ENCODE results near the gene DBNDD1.

Gene DBNDD1

DNA sequence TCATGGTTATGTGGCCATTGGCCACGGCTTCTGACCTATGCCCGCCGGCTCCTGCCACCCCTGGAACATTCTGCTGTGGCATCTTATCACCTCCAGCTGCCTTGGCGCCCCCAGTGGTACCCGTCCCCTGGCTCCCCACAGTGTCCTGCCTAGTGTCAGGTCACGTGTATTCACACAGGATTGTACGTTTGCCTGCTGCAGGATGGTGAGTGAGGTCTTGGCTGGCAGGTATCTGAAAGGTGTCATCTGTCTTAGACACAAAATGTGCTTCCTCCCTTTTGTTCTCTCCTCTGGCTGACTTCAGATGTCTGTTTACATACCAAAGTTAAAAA is 24.9 kb downstream of the DBNDD1 start:
- TF ChIP-seq YY1 (IDR thresholded peaks at IDR 0.05; ENCODE audit: insufficient read depth, insufficient read length) (no peak), SUZ12 (IDR thresholded peaks at IDR 0.05; ENCODE audit: extremely low read depth, insufficient read depth, insufficient read length) (no peak), ZNF274 (IDR thresholded peaks at IDR 0.05; ENCODE audit: low read depth, low read length) (no peak)
- peaks cover 67% of the 10 kb centered on the region for H3K9me3 ChIP-seq (ENCODE audit: insufficient read depth, low read length)
- no peak for DNase-seq (ENCODE audit: low read depth, low spot score)
- no peaks in the 10 kb centered on the region for H3K4me1 ChIP-seq (ENCODE audit: insufficient read depth, insufficient read length)
- no peak overlapping the region for H3K4me3 ChIP-seq (ENCODE audit: insufficient read length, low read depth)
- H3K36me3 ChIP-seq (ENCODE audit: insufficient read depth, insufficient read length, low read length) = peaks cover 92% of the 10 kb centered on the region
- no peaks in the 10 kb centered on the region for H3K27me3 ChIP-seq (ENCODE audit: insufficient read depth, insufficient read length)
- H3K9ac ChIP-seq (ENCODE audit: insufficient read length, low read depth) = no peak overlapping the region

DNA sequence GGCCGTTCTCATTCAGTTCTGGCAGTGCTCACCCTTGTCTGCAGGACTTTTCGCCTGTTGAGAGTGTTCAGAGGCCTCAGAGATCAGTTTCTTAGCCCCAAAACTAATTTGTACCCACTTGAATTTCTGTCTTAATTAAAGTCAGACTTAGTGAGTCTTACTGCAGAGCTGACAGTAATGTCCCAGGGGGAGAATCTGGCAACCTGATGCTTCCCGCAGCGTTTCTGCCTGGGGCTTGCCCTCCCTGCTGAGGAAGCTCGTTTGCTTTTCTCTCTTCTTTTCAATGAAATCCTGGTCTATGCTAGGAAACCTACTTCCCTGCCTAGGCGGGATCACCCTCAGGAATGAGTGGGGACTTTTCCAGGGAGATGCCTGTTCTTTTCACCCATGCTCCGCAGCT is 25.3 kb downstream of the DBNDD1 start:
- Histone ChIP-seq H3K9me3 (ENCODE audit: insufficient read depth, low read length) (peaks cover 67% of the 10 kb centered on the region), H3K4me3 (ENCODE audit: insufficient read length, low read depth) (no peak overlapping the region), H3K36me3 (ENCODE audit: insufficient read depth, insufficient read length, low read length) (peaks cover 92% of the 10 kb centered on the region), H3K27me3 (ENCODE audit: insufficient read depth, insufficient read length) (no peaks in the 10 kb centered on the region), H3K9ac (ENCODE audit: insufficient read length, low read depth) (no peak overlapping the region), H3K4me1 (ENCODE audit: insufficient read depth, insufficient read length) (no peaks in the 10 kb centered on the region)
- TF ChIP-seq SUZ12 (IDR thresholded peaks at IDR 0.05; ENCODE audit: extremely low read depth, insufficient read depth, insufficient read length) (no peak), ZNF274 (IDR thresholded peaks at IDR 0.05; ENCODE audit: low read depth, low read length) (no peak), YY1 (IDR thresholded peaks at IDR 0.05; ENCODE audit: insufficient read depth, insufficient read length) (no peak)
- no peak for DNase-seq (ENCODE audit: low read depth, low spot score)

DNA sequence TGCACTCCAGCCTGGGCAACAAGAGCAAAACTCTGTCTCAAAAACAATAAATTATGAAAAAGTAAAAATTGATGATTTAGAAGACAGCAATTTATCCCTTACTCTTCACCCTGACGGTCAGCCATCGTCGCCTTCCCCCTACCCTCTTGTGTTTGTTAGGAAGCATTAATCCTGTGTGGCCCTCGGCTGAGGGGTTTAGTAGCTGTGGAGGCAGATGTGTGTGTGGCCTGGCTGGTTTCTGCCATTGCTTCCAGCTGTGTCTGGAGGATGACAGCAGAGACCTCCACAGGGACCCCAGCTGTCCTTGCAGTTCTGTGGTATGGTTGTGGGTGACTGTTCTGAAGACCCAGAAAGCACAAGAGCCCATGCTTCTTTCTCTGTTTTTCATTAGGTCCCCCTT is 25.9 kb downstream of the DBNDD1 start:
- TF ChIP-seq SUZ12 (IDR thresholded peaks at IDR 0.05; ENCODE audit: extremely low read depth, insufficient read depth, insufficient read length) = no peak
- TF ChIP-seq YY1 (IDR thresholded peaks at IDR 0.05; ENCODE audit: insufficient read depth, insufficient read length) = no peak
- TF ChIP-seq ZNF274 (IDR thresholded peaks at IDR 0.05; ENCODE audit: low read depth, low read length) = no peak
- Histone ChIP-seq H3K4me3 (ENCODE audit: insufficient read length, low read depth) (no peak overlapping the region), H3K27me3 (ENCODE audit: insufficient read depth, insufficient read length) (no peaks in the 10 kb centered on the region), H3K36me3 (ENCODE audit: insufficient read depth, insufficient read length, low read length) (peaks cover 92% of the 10 kb centered on the region), H3K4me1 (ENCODE audit: insufficient read depth, insufficient read length) (no peaks in the 10 kb centered on the region), H3K9me3 (ENCODE audit: insufficient read depth, low read length) (peaks cover 67% of the 10 kb centered on the region), H3K9ac (ENCODE audit: insufficient read length, low read depth) (no peak overlapping the region)
- DNase-seq (ENCODE audit: low read depth, low spot score) = no peak

DNA sequence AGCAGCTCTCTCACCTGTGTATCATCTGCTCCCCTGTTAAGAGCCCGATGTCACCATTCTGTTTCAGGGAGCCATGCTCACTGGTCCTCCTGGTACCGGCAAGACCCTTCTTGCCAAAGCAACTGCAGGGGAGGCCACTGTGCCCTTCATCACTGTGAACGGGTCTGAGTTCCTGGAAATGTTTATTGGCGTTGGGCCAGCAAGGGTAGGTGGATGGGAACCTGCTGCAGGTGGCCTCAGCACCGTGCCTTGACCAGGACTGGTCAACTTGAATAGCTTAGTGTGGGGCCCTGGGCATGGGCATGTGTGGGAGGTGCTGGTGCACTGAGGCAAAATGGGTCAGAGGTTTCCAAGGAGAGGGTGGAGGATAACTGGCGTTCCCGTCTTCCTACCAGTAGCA is 28.5 kb downstream of the DBNDD1 start:
- peaks cover 57% of the 10 kb centered on the region for H3K9me3 ChIP-seq (ENCODE audit: insufficient read depth, low read length)
- no peak overlapping the region for H3K4me3 ChIP-seq (ENCODE audit: insufficient read length, low read depth)
- TF ChIP-seq YY1 (IDR thresholded peaks at IDR 0.05; ENCODE audit: insufficient read depth, insufficient read length) (no peak), SUZ12 (IDR thresholded peaks at IDR 0.05; ENCODE audit: extremely low read depth, insufficient read depth, insufficient read length) (no peak), ZNF274 (IDR thresholded peaks at IDR 0.05; ENCODE audit: low read depth, low read length) (no peak)
- no peak overlapping the region for H3K9ac ChIP-seq (ENCODE audit: insufficient read length, low read depth)
- H3K36me3 ChIP-seq (ENCODE audit: insufficient read depth, insufficient read length, low read length) = peaks cover 93% of the 10 kb centered on the region
- DNase-seq (ENCODE audit: low read depth, low spot score) = no peak
- H3K4me1 ChIP-seq (ENCODE audit: insufficient read depth, insufficient read length) = no peaks in the 10 kb centered on the region
- no peaks in the 10 kb centered on the region for H3K27me3 ChIP-seq (ENCODE audit: insufficient read depth, insufficient read length)

DNA sequence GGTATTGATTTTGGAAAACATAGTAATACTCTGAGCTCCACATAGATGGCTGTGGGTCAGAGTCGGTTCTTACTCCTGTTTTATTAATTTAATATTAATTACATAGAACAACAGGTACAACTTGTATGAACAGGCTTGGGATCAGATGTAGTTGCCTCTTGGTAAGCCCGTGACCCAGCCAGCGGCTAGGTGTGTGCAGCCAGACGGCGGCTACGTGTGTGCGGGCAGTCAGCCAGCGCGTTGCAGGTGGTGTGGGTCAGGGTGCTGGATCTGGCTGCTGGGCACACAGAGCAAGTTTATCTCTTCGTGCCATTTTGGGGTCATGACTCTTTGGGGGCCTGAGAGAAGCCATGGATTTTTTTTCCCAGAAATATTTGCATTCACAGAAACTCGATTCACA is 30.3 kb downstream of the DBNDD1 start:
- DNase-seq (ENCODE audit: low read depth, low spot score) = no peak
- Histone ChIP-seq H3K9ac (ENCODE audit: insufficient read length, low read depth) (no peak overlapping the region), H3K36me3 (ENCODE audit: insufficient read depth, insufficient read length, low read length) (peaks cover 89% of the 10 kb centered on the region)

DNA sequence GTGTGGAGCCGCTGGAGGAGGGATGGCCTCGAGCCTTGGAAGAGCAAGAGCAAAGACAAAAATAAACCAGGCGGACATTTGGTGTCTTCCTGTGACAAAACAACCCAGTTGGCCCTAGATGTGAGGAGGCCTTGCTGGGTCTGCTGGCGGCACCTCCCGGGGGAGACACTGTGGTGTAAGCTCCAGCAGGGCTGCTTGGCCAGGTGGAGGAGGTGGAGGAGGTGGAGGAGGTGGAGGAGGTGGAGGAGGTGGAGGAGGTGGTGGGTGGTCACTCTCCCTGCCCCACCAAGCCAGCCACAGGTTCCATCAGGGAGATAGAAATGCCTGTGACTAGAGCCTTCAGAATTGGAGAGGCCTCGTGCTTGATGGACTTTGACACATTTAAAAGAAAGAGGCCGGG is 32.1 kb downstream of the DBNDD1 start:
- H3K9me3 ChIP-seq (ENCODE audit: insufficient read depth, low read length) = peaks cover 20% of the 10 kb centered on the region; the same call in 1 of the 2 replicates
- H3K27me3 ChIP-seq (ENCODE audit: insufficient read depth, insufficient read length) = no peaks in the 10 kb centered on the region
- no peaks in the 10 kb centered on the region for H3K4me1 ChIP-seq (ENCODE audit: insufficient read depth, insufficient read length)
- H3K36me3 ChIP-seq (ENCODE audit: insufficient read depth, insufficient read length, low read length) = peaks cover 88% of the 10 kb centered on the region
- TF ChIP-seq ZNF274 (IDR thresholded peaks at IDR 0.05; ENCODE audit: low read depth, low read length) = no peak
- TF ChIP-seq SUZ12 (IDR thresholded peaks at IDR 0.05; ENCODE audit: extremely low read depth, insufficient read depth, insufficient read length) = no peak
- no peak for TF ChIP-seq YY1 (IDR thresholded peaks at IDR 0.05; ENCODE audit: insufficient read depth, insufficient read length)
- no peak overlapping the region for H3K9ac ChIP-seq (ENCODE audit: insufficient read length, low read depth)
- DNase-seq (ENCODE audit: low read depth, low spot score) = no peak
- no peak overlapping the region for H3K4me3 ChIP-seq (ENCODE audit: insufficient read length, low read depth)

More for the DNA sequence above, 30.3 kb downstream of the DBNDD1 start:
- peaks cover 38% of the 10 kb centered on the region for H3K9me3 ChIP-seq (ENCODE audit: insufficient read depth, low read length)
- no peaks in the 10 kb centered on the region for H3K27me3 ChIP-seq (ENCODE audit: insufficient read depth, insufficient read length)
- H3K4me3 ChIP-seq (ENCODE audit: insufficient read length, low read depth) = no peak overlapping the region
- TF ChIP-seq SUZ12 (IDR thresholded peaks at IDR 0.05; ENCODE audit: extremely low read depth, insufficient read depth, insufficient read length) = no peak
- no peak for TF ChIP-seq ZNF274 (IDR thresholded peaks at IDR 0.05; ENCODE audit: low read depth, low read length)
- no peak for TF ChIP-seq YY1 (IDR thresholded peaks at IDR 0.05; ENCODE audit: insufficient read depth, insufficient read length)
- no peaks in the 10 kb centered on the region for H3K4me1 ChIP-seq (ENCODE audit: insufficient read depth, insufficient read length)

DNA sequence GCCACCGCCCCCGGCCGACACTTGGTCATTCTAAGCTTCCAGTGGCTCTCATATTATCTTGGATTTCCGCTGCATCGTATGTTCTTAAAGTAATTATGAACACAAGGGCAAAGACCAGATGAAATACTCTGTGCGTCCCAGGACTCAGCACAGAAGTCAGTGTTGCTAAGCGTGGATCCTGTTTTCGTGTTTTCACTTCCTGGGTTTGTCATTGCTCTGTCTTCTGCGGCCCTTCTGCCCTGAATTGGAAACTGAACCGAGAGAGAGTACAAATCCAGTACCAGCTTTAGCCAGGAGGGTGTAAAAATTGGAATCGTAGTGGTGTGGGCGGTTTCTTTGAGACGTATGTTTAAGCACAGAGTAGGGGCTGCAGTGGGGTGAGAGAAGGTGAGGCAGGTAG is 32.7 kb downstream of the DBNDD1 start:
- TF ChIP-seq SUZ12 (IDR thresholded peaks at IDR 0.05; ENCODE audit: extremely low read depth, insufficient read depth, insufficient read length) = no peak
- no peak for TF ChIP-seq YY1 (IDR thresholded peaks at IDR 0.05; ENCODE audit: insufficient read depth, insufficient read length)
- no peak for TF ChIP-seq ZNF274 (IDR thresholded peaks at IDR 0.05; ENCODE audit: low read depth, low read length)
- H3K9me3 ChIP-seq (ENCODE audit: insufficient read depth, low read length) = peaks cover 15% of the 10 kb centered on the region; the same call in 1 of the 2 replicates
- no peaks in the 10 kb centered on the region for H3K27me3 ChIP-seq (ENCODE audit: insufficient read depth, insufficient read length)
- H3K4me3 ChIP-seq (ENCODE audit: insufficient read length, low read depth) = no peak overlapping the region
- no peak for DNase-seq (ENCODE audit: low read depth, low spot score)
- no peak overlapping the region for H3K9ac ChIP-seq (ENCODE audit: insufficient read length, low read depth)
- H3K36me3 ChIP-seq (ENCODE audit: insufficient read depth, insufficient read length, low read length) = peaks cover 88% of the 10 kb centered on the region
- H3K4me1 ChIP-seq (ENCODE audit: insufficient read depth, insufficient read length) = no peaks in the 10 kb centered on the region
